Panc1 (cell line): Measurements from ENCODE around the gene IL24. TPM values are rescaled to one million over a fixed set of nuclear protein-coding genes. Genes with fewer than 3 reads are reported as not detected.

Experiments used
- ATAC-seq: fragments of 200-7000 bp; cut with Tn5 transposase; 2 replicates; pipeline ENCODE4 v1.9.1; 2020; ENCODE audit warnings: mild to moderate bottlenecking, moderate library complexity
- BruUV-seq: library from RNA; stranded (reverse); fragments of 400-500 nt; replicated peaks from 2 replicates; lab custom pipeline; 2021; lab: Mats Ljungman, UMichigan
- CTCF ChIA-PET: fragments of 300-600 bp; sonication (Branson Sonifier 250); formaldehyde crosslinking; loops from one replicate; lab custom pipeline; 2022; ENCODE audit warnings: antibody characterized with exemption; lab: Charles Lee
- POLR2A ChIA-PET: fragments of 300-600 bp; sonication (Branson Sonifier 250); formaldehyde crosslinking; loops from one replicate; lab custom pipeline; 2022; ENCODE audit warnings: antibody characterized with exemption; lab: Charles Lee
- DNase-seq: peaks from one replicate; pipeline ENCODE4 v3.0.0-alpha.2; 2010; ENCODE audit warnings: low read depth, low spot score
- H3K27ac ChIP-seq: 2 replicates; pipeline ENCODE4 v1.5.1; 2011; ENCODE audit warnings: mild to moderate bottlenecking, low read length, inconsistent platforms
- H3K27me3 ChIP-seq: fragments of 200-500 bp; sonication (Bioruptor generic); 2 replicates; pipeline ENCODE4 v1.6.0; 2014; ENCODE audit warnings: low read length, inconsistent platforms; ENCODE audit not compliant: control insufficient read depth, insufficient read depth
- H3K36me3 ChIP-seq: fragments of 200-500 bp; sonication (Bioruptor generic); 2 replicates; pipeline ENCODE4 v1.5.1; 2014; ENCODE audit warnings: inconsistent platforms, mild to moderate bottlenecking, low read length, moderate library complexity; ENCODE audit not compliant: control insufficient read depth, insufficient read depth
- H3K4me1 ChIP-seq: 2 replicates; pipeline ENCODE4 v1.5.1; 2011; ENCODE audit warnings: inconsistent platforms, mild to moderate bottlenecking, low read length, moderate library complexity; ENCODE audit not compliant: control insufficient read depth, insufficient read depth
- H3K4me3 ChIP-seq, 2 experiments: 2 replicates each; pipeline ENCODE4 v1.5.1; 2011 to 2012; ENCODE audit warnings: low read depth in 2 of 2, low read length in 2 of 2, mild to moderate bottlenecking in 2 of 2, inconsistent platforms in 1 of 2, moderate library complexity in 1 of 2
- H3K9me3 ChIP-seq: fragments of 200-500 bp; sonication (Bioruptor generic); 2 replicates; pipeline ENCODE4 v1.5.1; 2014; ENCODE audit warnings: low read depth, mild to moderate bottlenecking, inconsistent platforms, low read length, moderate library complexity; ENCODE audit not compliant: control insufficient read depth, insufficient read depth
- POLR2AphosphoS5 ChIP-seq: IDR thresholded peaks from 2 replicates; pipeline ENCODE4 v1.6.1; 2012; ENCODE audit warnings: mild to moderate bottlenecking, low read depth, low read length, moderate library complexity
- SIN3A ChIP-seq: IDR thresholded peaks from 2 replicates; pipeline ENCODE4 v1.6.1; 2012; ENCODE audit warnings: low read depth, mild to moderate bottlenecking, low read length, moderate library complexity, borderline replicate concordance; ENCODE audit not compliant: insufficient read depth
- TCF7L2 ChIP-seq: IDR thresholded peaks from 2 replicates; pipeline ENCODE4 v1.6.1; 2011; ENCODE audit warnings: mild to moderate bottlenecking, low read depth, low read length, inconsistent platforms
- in situ Hi-C: cut with HindIII; loops from 2 replicates; pipeline ENCODE4 v1.10.0; 2016; ENCODE audit warnings: low sequenced_read_pairs, low pct_unique_long_range_greater_than_20kb
- intact Hi-C: fragments of 100-400 bp; cut with micrococcal nuclease; formaldehyde crosslinking; loops from one replicate; pipeline ENCODE4 v1.10.0; 2022; ENCODE audit not compliant: unreplicated experiment
- total RNA-seq: library from RNA; stranded (reverse); gene quantifications from one replicate; pipeline ENCODE4 v1.2.1, GENCODE V29; 2021; ENCODE audit not compliant: unreplicated experiment
- TF ChIP-seq, protein P1 (sequence below), 2 experiments: IDR thresholded peaks; 2 replicates each; pipeline ENCODE4 v1.6.1; 2011 to 2012; ENCODE audit warnings: low read depth in 2 of 2, control low read depth in 1 of 2, low read length in 1 of 2, mild to moderate bottlenecking in 1 of 2, moderate library complexity in 1 of 2; ENCODE audit not compliant: insufficient read depth in 1 of 2
- TF ChIP-seq, protein P2 (sequence below): fragments of 450-650 bp; IDR thresholded peaks from 2 replicates; pipeline ENCODE4 v1.5.1; 2017; ENCODE audit warnings: mild to moderate bottlenecking

IL24 gene
- total RNA-seq, 1 experiment from 2014 or later: not detected

DNA sequence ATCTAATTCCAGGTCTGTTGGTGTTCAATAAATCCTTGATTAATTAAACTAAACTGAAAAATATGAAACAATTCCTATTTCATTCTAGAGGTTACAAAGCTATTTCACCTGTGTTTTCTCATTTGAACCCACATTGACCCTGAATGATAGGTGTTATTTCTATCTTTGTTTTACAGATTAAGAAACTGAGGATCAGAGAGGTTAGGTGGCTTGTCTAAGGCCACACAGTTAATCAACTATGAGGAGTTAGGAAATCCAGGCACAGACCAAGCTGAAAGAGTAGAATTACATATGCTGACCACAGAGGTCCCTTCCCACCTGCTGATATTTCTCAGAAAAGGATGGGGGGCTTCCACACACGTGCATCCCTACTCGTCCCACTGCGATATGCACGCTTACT, 48.5 kb downstream of the IL24 start:
- ChIA-PET CTCF (no interaction called here), POLR2A (no interaction called here)
- no peak overlapping the region for H3K4me3 ChIP-seq
- no peak for ATAC-seq
- H3K9me3 ChIP-seq: no peaks in the 10 kb centered on the region
- H3K27me3 ChIP-seq: peaks cover 4% of the 10 kb centered on the region; the same call in 1 of the 2 replicates
- BruUV-seq: no TSS peak
- intact Hi-C loops: no loop called here
- TF ChIP-seq SIN3A: no peak
- TF ChIP-seq POLR2AphosphoS5: no peak
- TF ChIP-seq, protein P1, sequence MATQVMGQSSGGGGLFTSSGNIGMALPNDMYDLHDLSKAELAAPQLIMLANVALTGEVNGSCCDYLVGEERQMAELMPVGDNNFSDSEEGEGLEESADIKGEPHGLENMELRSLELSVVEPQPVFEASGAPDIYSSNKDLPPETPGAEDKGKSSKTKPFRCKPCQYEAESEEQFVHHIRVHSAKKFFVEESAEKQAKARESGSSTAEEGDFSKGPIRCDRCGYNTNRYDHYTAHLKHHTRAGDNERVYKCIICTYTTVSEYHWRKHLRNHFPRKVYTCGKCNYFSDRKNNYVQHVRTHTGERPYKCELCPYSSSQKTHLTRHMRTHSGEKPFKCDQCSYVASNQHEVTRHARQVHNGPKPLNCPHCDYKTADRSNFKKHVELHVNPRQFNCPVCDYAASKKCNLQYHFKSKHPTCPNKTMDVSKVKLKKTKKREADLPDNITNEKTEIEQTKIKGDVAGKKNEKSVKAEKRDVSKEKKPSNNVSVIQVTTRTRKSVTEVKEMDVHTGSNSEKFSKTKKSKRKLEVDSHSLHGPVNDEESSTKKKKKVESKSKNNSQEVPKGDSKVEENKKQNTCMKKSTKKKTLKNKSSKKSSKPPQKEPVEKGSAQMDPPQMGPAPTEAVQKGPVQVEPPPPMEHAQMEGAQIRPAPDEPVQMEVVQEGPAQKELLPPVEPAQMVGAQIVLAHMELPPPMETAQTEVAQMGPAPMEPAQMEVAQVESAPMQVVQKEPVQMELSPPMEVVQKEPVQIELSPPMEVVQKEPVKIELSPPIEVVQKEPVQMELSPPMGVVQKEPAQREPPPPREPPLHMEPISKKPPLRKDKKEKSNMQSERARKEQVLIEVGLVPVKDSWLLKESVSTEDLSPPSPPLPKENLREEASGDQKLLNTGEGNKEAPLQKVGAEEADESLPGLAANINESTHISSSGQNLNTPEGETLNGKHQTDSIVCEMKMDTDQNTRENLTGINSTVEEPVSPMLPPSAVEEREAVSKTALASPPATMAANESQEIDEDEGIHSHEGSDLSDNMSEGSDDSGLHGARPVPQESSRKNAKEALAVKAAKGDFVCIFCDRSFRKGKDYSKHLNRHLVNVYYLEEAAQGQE (IDR thresholded peaks at IDR 0.05; ENCODE audit: insufficient read depth in 1 of 2, low read depth in 2 of 2, low read length in 1 of 2): no peak
- TF ChIP-seq, protein P2, sequence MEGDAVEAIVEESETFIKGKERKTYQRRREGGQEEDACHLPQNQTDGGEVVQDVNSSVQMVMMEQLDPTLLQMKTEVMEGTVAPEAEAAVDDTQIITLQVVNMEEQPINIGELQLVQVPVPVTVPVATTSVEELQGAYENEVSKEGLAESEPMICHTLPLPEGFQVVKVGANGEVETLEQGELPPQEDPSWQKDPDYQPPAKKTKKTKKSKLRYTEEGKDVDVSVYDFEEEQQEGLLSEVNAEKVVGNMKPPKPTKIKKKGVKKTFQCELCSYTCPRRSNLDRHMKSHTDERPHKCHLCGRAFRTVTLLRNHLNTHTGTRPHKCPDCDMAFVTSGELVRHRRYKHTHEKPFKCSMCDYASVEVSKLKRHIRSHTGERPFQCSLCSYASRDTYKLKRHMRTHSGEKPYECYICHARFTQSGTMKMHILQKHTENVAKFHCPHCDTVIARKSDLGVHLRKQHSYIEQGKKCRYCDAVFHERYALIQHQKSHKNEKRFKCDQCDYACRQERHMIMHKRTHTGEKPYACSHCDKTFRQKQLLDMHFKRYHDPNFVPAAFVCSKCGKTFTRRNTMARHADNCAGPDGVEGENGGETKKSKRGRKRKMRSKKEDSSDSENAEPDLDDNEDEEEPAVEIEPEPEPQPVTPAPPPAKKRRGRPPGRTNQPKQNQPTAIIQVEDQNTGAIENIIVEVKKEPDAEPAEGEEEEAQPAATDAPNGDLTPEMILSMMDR: no peak
- no peak for TF ChIP-seq TCF7L2
- in situ Hi-C loops: no loop called here
- H3K36me3 ChIP-seq: no peaks in the 10 kb centered on the region
- no peak for DNase-seq
- no peak overlapping the region for H3K27ac ChIP-seq
- no peaks in the 10 kb centered on the region for H3K4me1 ChIP-seq

DNA sequence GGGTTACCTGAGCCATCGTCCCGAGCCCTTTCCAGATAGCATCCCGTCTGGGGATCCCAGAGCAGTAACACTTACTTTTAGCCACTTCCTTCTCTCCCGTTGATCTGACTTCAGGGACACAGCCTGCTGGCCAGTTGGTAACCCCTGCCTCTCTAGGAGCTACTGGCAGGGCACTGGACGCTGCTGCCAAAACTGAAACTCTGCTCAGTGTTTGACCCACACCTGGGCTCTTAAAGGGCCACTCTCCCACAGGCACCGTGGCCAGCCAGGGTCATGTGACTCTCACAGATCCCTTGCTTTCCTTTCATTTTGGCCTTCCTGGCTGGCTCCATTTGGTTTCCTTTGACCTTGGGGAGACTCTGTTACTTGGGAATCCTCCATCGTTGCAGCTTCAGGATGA, 49.0 kb downstream of the IL24 start, which contains the start of gene PIGR:
TSS of gene PIGR (minus strand) at position 206 of the 400 bp plus-strand sequence. CDS start 5,935 bp downstream, outside the sequence.
- Histone ChIP-seq H3K9me3 (no peaks in the 10 kb centered on the region), H3K27ac (no peak within 1 kb of the TSS), H3K36me3 (no peaks in the 10 kb centered on the region), H3K4me3 (no peak within 1 kb of the TSS), H3K4me1 (no peaks in the 10 kb centered on the region), H3K27me3 (peaks cover 4% of the 10 kb centered on the region; the same call in 1 of the 2 replicates)
- DNase-seq (no peak), ATAC-seq (no peak)
- TF ChIP-seq, protein P2: no peak
- TF ChIP-seq, protein P1 (IDR thresholded peaks at IDR 0.05; ENCODE audit: insufficient read depth in 1 of 2, low read depth in 2 of 2, low read length in 1 of 2): no peak
- no peak for TF ChIP-seq TCF7L2
- TF ChIP-seq SIN3A: no peak
- no peak for TF ChIP-seq POLR2AphosphoS5
- no TSS peak for BruUV-seq
- in situ Hi-C loops: no loop called here
- intact Hi-C loops: no loop called here
- ChIA-PET POLR2A (no interaction called here), CTCF (no interaction called here)
